Measurements from ENCODE around the gene CDC27. TPM values are rescaled to one million over a fixed set of nuclear protein-coding genes. Genes with fewer than 3 reads are reported as not detected.
"Not testable (repeated sequence)": the region's sequence is repeated elsewhere in the genome, so short reads cannot be mapped to it uniquely, and the experiment has no call there.

CDC27 gene
- total RNA-seq, 1 experiment from 2014 or later: 83.3 TPM

- TF ChIP-seq, protein P1, sequence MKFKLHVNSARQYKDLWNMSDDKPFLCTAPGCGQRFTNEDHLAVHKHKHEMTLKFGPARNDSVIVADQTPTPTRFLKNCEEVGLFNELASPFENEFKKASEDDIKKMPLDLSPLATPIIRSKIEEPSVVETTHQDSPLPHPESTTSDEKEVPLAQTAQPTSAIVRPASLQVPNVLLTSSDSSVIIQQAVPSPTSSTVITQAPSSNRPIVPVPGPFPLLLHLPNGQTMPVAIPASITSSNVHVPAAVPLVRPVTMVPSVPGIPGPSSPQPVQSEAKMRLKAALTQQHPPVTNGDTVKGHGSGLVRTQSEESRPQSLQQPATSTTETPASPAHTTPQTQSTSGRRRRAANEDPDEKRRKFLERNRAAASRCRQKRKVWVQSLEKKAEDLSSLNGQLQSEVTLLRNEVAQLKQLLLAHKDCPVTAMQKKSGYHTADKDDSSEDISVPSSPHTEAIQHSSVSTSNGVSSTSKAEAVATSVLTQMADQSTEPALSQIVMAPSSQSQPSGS (CRISPR knock-in tag; IDR thresholded peaks at IDR 0.05; ENCODE audit: borderline replicate concordance, low read depth): no peak
- TF ChIP-seq ZNF317 (CRISPR knock-in tag; IDR thresholded peaks at IDR 0.05; ENCODE audit: borderline replicate concordance, low read depth): no peak
Observed at GRCh38 chr17:47072886-47073285, 116.2 kb downstream of the CDC27 start (continued).

GRCh38 chr17:47071171-47071570 lies 117.9 kb downstream of the CDC27 start:
- DNase-seq (ENCODE audit: low spot score); POLR2A ChIA-PET; H3K9me3 Mint-ChIP-seq; H3K27me3 Mint-ChIP-seq (ENCODE audit: low read depth); H3K4me3 Mint-ChIP-seq; ATAC-seq; CTCF ChIA-PET; H3K27ac Mint-ChIP-seq; H3K36me3 Mint-ChIP-seq: not testable (repeated sequence)
- peaks cover 19% of the 10 kb centered on the region for H3K4me1 Mint-ChIP-seq

GRCh38 chr17:47070266-47070665 lies 118.8 kb downstream of the CDC27 start:
- H3K4me1 Mint-ChIP-seq: peaks cover 28% of the 10 kb centered on the region
- CTCF ChIA-PET; DNase-seq (ENCODE audit: low spot score); ATAC-seq; H3K9me3 Mint-ChIP-seq; H3K27ac Mint-ChIP-seq; H3K27me3 Mint-ChIP-seq (ENCODE audit: low read depth); H3K36me3 Mint-ChIP-seq; POLR2A ChIA-PET; H3K4me3 Mint-ChIP-seq: not testable (repeated sequence)

Other genes starting within 250 kb of the CDC27 start
- 3.1 to 4.9 TPM (median 4.7 TPM) in 3 replicates for gene RPRML, start 210.0 kb downstream of the CDC27 start, total RNA-seq (2021)
- 0.50 TPM in 1 of 3 replicates, not detected in the others for gene MYL4, start 20.1 kb upstream of the CDC27 start, total RNA-seq (2021)
- 0.04 to 0.14 TPM (median 0.09 TPM) in 3 replicates for gene ITGB3, start 64.5 kb upstream of the CDC27 start, total RNA-seq (2021)
- gene EFCAB13, start 134.7 kb upstream of the CDC27 start, total RNA-seq (2021): 3.5 to 10.1 TPM (median 8.7 TPM) in 3 replicates

Data from WTC11 (cell line).